Measurements from ENCODE around the gene DICER1.

DICER1 gene

GRCh38 chr14:95073947-95074346 lies 83.4 kb downstream of the DICER1 start:
- no peak for TF ChIP-seq GATA2 (IDR thresholded peaks at IDR 0.05; ENCODE audit: low read depth, low read length)

GRCh38 chr14:95072310-95072905 lies 84.9 kb downstream of the DICER1 start:
- no peak for TF ChIP-seq GATA3 (IDR thresholded peaks at IDR 0.05; ENCODE audit: low read depth, low read length)
- no peak for TF ChIP-seq GATA2 (IDR thresholded peaks at IDR 0.05; ENCODE audit: low read depth, low read length)

- TF ChIP-seq GATA3 (IDR thresholded peaks at IDR 0.05; ENCODE audit: low read depth, low read length), result no peak
- no peak for TF ChIP-seq GATA2 (IDR thresholded peaks at IDR 0.05; ENCODE audit: low read depth, low read length)
Observed at GRCh38 chr14:95071649-95072280, 85.6 kb downstream of the DICER1 start.

GRCh38 chr14:95070748-95071435 lies 86.4 kb downstream of the DICER1 start:
- TF ChIP-seq GATA2 (IDR thresholded peaks at IDR 0.05; ENCODE audit: low read depth, low read length), result 0 out of 2 replicates have a peak, but pooled peaks have one; percentile 51
- no peak for TF ChIP-seq GATA3 (IDR thresholded peaks at IDR 0.05; ENCODE audit: low read depth, low read length)

- no peak for TF ChIP-seq GATA2 (IDR thresholded peaks at IDR 0.05; ENCODE audit: low read depth, low read length)
- TF ChIP-seq GATA3 (IDR thresholded peaks at IDR 0.05; ENCODE audit: low read depth, low read length), result no peak
Observed at GRCh38 chr14:95069547-95069946, 87.8 kb downstream of the DICER1 start.

- no peak for TF ChIP-seq GATA2 (IDR thresholded peaks at IDR 0.05; ENCODE audit: low read depth, low read length)
- no peak for TF ChIP-seq GATA3 (IDR thresholded peaks at IDR 0.05; ENCODE audit: low read depth, low read length)
Observed at GRCh38 chr14:95069018-95069417, 88.3 kb downstream of the DICER1 start.

- TF ChIP-seq GATA3 (IDR thresholded peaks at IDR 0.05; ENCODE audit: low read depth, low read length), result no peak
- no peak for TF ChIP-seq GATA2 (IDR thresholded peaks at IDR 0.05; ENCODE audit: low read depth, low read length)
Observed at GRCh38 chr14:95068521-95068920, 88.8 kb downstream of the DICER1 start.

- TF ChIP-seq GATA3 (IDR thresholded peaks at IDR 0.05; ENCODE audit: low read depth, low read length), result no peak
- TF ChIP-seq GATA2 (IDR thresholded peaks at IDR 0.05; ENCODE audit: low read depth, low read length), result no peak
Observed at GRCh38 chr14:95068080-95068479, 89.2 kb downstream of the DICER1 start.

- no peak for TF ChIP-seq GATA3 (IDR thresholded peaks at IDR 0.05; ENCODE audit: low read depth, low read length)
- TF ChIP-seq GATA2 (IDR thresholded peaks at IDR 0.05; ENCODE audit: low read depth, low read length), result no peak
Observed at GRCh38 chr14:95067526-95067925, 89.8 kb downstream of the DICER1 start.

- TF ChIP-seq GATA2 (IDR thresholded peaks at IDR 0.05; ENCODE audit: low read depth, low read length) (no peak), GATA3 (IDR thresholded peaks at IDR 0.05; ENCODE audit: low read depth, low read length) (no peak)
Observed at GRCh38 chr14:95066427-95066986, 90.8 kb downstream of the DICER1 start.

GRCh38 chr14:95065411-95065810 lies 91.9 kb downstream of the DICER1 start:
- TF ChIP-seq GATA3 (IDR thresholded peaks at IDR 0.05; ENCODE audit: low read depth, low read length), result no peak
- no peak for TF ChIP-seq GATA2 (IDR thresholded peaks at IDR 0.05; ENCODE audit: low read depth, low read length)

- TF ChIP-seq GATA3 (IDR thresholded peaks at IDR 0.05; ENCODE audit: low read depth, low read length) (no peak), GATA2 (IDR thresholded peaks at IDR 0.05; ENCODE audit: low read depth, low read length) (no peak)
Observed at GRCh38 chr14:95064734-95065133, 92.6 kb downstream of the DICER1 start.

GRCh38 chr14:95064256-95064655 lies 93.1 kb downstream of the DICER1 start:
- TF ChIP-seq GATA3 (IDR thresholded peaks at IDR 0.05; ENCODE audit: low read depth, low read length) (no peak), GATA2 (IDR thresholded peaks at IDR 0.05; ENCODE audit: low read depth, low read length) (no peak)

GRCh38 chr14:95063391-95063790 lies 93.9 kb downstream of the DICER1 start:
- no peak for TF ChIP-seq GATA3 (IDR thresholded peaks at IDR 0.05; ENCODE audit: low read depth, low read length)
- no peak for TF ChIP-seq GATA2 (IDR thresholded peaks at IDR 0.05; ENCODE audit: low read depth, low read length)

- TF ChIP-seq GATA3 (IDR thresholded peaks at IDR 0.05; ENCODE audit: low read depth, low read length) (no peak), GATA2 (IDR thresholded peaks at IDR 0.05; ENCODE audit: low read depth, low read length) (no peak)
Observed at GRCh38 chr14:95062946-95063345, 94.4 kb downstream of the DICER1 start.

All from SH-SY5Y (cell line).